ENCODE measurements around the gene PKDCC. TPM values are rescaled to one million over a fixed set of nuclear protein-coding genes. Genes with fewer than 3 reads are reported as not detected.

PKDCC gene
- total and polyA plus RNA-seq, 2 donors (not counting 1 experiment from before 2014, with no cell fraction given), result 0.20 to 0.82 TPM

DNA sequence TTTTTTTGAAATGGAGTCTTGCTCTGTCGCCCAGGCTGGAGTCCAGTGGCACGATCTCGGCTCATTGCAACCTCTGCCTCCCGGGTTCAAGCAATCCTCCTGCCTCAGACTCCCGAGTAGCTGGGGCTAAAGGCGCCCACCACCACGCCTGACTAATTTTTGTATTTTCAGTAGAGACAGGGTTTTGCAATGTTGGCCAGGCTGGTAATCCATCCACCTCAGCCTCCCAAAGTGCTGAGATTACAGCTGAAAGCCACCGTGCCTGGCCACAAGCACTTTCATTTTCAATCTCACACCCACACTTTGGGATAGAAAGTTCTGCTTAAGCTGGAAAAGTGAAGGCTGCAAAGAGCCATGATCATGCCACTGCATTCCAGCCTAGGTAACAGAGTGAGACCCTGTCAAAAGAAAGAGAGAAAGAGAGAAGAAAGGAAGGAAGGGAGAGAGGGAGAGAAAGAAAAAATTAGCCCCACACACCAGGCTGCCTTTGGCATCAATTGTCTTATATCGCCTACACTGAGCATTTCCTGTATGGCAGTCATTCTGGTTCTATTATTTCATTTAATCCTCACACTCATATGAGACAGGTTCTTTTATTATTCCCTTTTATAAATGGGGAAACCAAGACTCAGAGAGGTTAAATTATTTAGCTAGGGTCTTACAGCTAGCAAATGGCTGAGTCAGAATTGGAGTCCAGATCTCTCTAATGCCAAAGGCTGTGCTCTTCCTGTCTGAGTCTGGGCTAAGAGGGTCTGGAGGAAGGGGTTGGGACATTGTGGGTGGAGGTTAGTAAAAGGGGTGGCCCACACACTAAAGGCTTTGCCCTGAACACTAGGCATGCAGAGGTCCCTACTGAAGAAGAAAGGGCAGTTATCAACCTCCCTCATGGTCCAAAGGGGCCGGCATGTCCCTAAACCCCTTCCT lies 37.9 kb upstream of the PKDCC start:
- Histone ChIP-seq H2AFZ (ENCODE audit: insufficient read depth, low read depth, low read length, poor library complexity, severe bottlenecking) (no peak overlapping the region), H3K4me1 (ENCODE audit: control insufficient read depth in 2 of 2, insufficient read depth in 2 of 2, low read length in 2 of 2) (no peaks in the 10 kb centered on the region), H3K4me2 (replicated peaks; ENCODE audit: low read depth, low read length, poor library complexity, severe bottlenecking) (peak overlapping the region; percentile 22), H3K79me2 (ENCODE audit: control insufficient read depth, insufficient read depth, low read length) (no peaks in the 10 kb centered on the region), H3K36me3 (replicated peaks in 1 of 2; ENCODE audit: control extremely low read depth in 1 of 2, control insufficient read depth in 1 of 2, extremely low read depth in 1 of 2, insufficient read depth in 2 of 2, low read length in 1 of 2) (no peaks in the 10 kb centered on the region), H3K27ac (ENCODE audit: low read length in 2 of 2) (no peak overlapping the region), H4K20me1 (ENCODE audit: control insufficient read depth, insufficient read depth, low read length, poor library complexity, severe bottlenecking) (no peaks in the 10 kb centered on the region), H3K9ac (ENCODE audit: low read length) (no peak overlapping the region), H3K27me3 (replicated peaks in 1 of 4; ENCODE audit: control extremely low read depth in 1 of 4, control insufficient read depth in 3 of 4, insufficient read depth in 4 of 4, low read length in 3 of 4) (peaks cover 0 to 14% (median 0%) of the 10 kb centered on the region in 4 experiments), H3K9me3 (ENCODE audit: control extremely low read depth in 1 of 3, control insufficient read depth in 2 of 3, insufficient read depth in 1 of 3, low read length in 2 of 3) (peaks cover 3 to 7% (median 6%) of the 10 kb centered on the region in 3 donors), H3K4me3 (ENCODE audit: control extremely low read depth in 1 of 5, extremely low read depth in 1 of 5, insufficient read depth in 1 of 5, low read depth in 2 of 5, low read length in 4 of 5) (no peak overlapping the region)
- intact Hi-C loops (cut with micrococcal nuclease), result no loop called here
- no peak for ATAC-seq (ENCODE audit: low read depth)
- ChIA-PET CTCF (no interaction called here), POLR2A (no interaction called here)
- Mint-ChIP-seq H3K9me3 (ENCODE audit: insufficient read depth) (peaks cover 2% of the 10 kb centered on the region), H3K4me1 (no peaks in the 10 kb centered on the region), H3K4me3 (no peak overlapping the region), H3K27me3 (peaks cover 20% of the 10 kb centered on the region), H3K27ac (no peak overlapping the region)
- TF ChIP-seq EZH2 (IDR thresholded peaks at IDR 0.05; ENCODE audit: borderline replicate concordance, insufficient read depth, low read depth, low read length, poor library complexity, severe bottlenecking), result no peak
- TF ChIP-seq, protein P1, sequence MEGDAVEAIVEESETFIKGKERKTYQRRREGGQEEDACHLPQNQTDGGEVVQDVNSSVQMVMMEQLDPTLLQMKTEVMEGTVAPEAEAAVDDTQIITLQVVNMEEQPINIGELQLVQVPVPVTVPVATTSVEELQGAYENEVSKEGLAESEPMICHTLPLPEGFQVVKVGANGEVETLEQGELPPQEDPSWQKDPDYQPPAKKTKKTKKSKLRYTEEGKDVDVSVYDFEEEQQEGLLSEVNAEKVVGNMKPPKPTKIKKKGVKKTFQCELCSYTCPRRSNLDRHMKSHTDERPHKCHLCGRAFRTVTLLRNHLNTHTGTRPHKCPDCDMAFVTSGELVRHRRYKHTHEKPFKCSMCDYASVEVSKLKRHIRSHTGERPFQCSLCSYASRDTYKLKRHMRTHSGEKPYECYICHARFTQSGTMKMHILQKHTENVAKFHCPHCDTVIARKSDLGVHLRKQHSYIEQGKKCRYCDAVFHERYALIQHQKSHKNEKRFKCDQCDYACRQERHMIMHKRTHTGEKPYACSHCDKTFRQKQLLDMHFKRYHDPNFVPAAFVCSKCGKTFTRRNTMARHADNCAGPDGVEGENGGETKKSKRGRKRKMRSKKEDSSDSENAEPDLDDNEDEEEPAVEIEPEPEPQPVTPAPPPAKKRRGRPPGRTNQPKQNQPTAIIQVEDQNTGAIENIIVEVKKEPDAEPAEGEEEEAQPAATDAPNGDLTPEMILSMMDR (IDR thresholded peaks at IDR 0.05), result no peak
- WGBS (ENCODE audit: insufficient coverage), result 93% methylated on average over 6 of the region's 10 CpGs
- no peak for DNase-seq

DNA sequence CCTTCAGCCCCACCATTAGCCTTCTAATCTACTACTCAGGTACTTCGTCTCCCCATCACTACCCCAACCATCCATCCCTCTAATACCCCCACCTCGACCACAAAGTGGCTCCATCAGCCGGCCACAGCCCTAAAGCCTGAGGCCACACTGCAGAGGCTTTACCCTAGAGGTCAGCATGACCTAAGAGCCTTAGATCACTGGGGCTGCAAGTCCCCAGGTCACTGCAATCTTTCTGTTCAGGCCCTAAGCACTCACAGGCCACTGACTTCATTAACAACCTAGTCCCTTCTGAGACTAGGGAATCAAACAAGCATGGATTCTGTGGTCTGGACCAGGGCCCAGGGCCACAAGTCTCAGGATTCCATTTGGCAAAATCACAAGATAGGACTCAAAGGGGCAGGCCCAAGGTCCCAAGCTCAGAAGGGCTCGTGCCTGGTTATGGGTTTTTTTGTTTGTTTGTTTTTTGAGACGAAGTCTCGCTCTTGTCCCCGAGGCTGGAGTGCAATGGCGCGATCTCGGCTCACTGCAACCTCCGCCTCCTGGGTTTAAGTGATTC lies 37.0 kb upstream of the PKDCC start:
- H3K27ac ChIP-seq (ENCODE audit: low read length in 2 of 2), result no peak overlapping the region
- H3K79me2 ChIP-seq (ENCODE audit: control insufficient read depth, insufficient read depth, low read length), result no peaks in the 10 kb centered on the region
- DNase-seq (no peak), ATAC-seq (ENCODE audit: low read depth) (no peak)
- no peak for TF ChIP-seq EZH2 (IDR thresholded peaks at IDR 0.05; ENCODE audit: borderline replicate concordance, insufficient read depth, low read depth, low read length, poor library complexity, severe bottlenecking)
- TF ChIP-seq, protein P1 (IDR thresholded peaks at IDR 0.05), result no peak
- H3K4me2 ChIP-seq (replicated peaks; ENCODE audit: low read depth, low read length, poor library complexity, severe bottlenecking), result no peak overlapping the region
- Mint-ChIP-seq H3K9me3 (ENCODE audit: insufficient read depth) (no peaks in the 10 kb centered on the region), H3K4me3 (no peak overlapping the region), H3K4me1 (no peaks in the 10 kb centered on the region), H3K27ac (no peak overlapping the region), H3K27me3 (peaks cover 20% of the 10 kb centered on the region)
- ChIA-PET POLR2A (no interaction called here), CTCF (no interaction called here)
- no peaks in the 10 kb centered on the region for H3K4me1 ChIP-seq (ENCODE audit: control insufficient read depth in 2 of 2, insufficient read depth in 2 of 2, low read length in 2 of 2)
- no peaks in the 10 kb centered on the region for H3K36me3 ChIP-seq (replicated peaks in 1 of 2; ENCODE audit: control extremely low read depth in 1 of 2, control insufficient read depth in 1 of 2, extremely low read depth in 1 of 2, insufficient read depth in 2 of 2, low read length in 1 of 2)
- 94% methylated on average over 11 of the region's 11 CpGs for WGBS (ENCODE audit: insufficient coverage)
- no peak overlapping the region for H2AFZ ChIP-seq (ENCODE audit: insufficient read depth, low read depth, low read length, poor library complexity, severe bottlenecking)
- H4K20me1 ChIP-seq (ENCODE audit: control insufficient read depth, insufficient read depth, low read length, poor library complexity, severe bottlenecking), result no peaks in the 10 kb centered on the region
- H3K4me3 ChIP-seq (ENCODE audit: control extremely low read depth in 1 of 5, extremely low read depth in 1 of 5, insufficient read depth in 1 of 5, low read depth in 2 of 5, low read length in 4 of 5), result no peak overlapping the region
- H3K27me3 ChIP-seq (replicated peaks in 1 of 4; ENCODE audit: control extremely low read depth in 1 of 4, control insufficient read depth in 3 of 4, insufficient read depth in 4 of 4, low read length in 3 of 4), result peaks cover 0 to 14% (median 0%) of the 10 kb centered on the region in 4 experiments
- intact Hi-C loops (cut with micrococcal nuclease), result no loop called here
- no peak overlapping the region for H3K9ac ChIP-seq (ENCODE audit: low read length)
- peaks cover 0 to 1% (median under 1%) of the 10 kb centered on the region in 3 donors for H3K9me3 ChIP-seq (ENCODE audit: control extremely low read depth in 1 of 3, control insufficient read depth in 2 of 3, insufficient read depth in 1 of 3, low read length in 2 of 3)
